SK-N-SH treated with all-trans-retinoic acid at 6 μM for 48 hours (cell line): ENCODE data around the gene WDR18.

Source experiments
- ATAC-seq: fragments of 200-7000 bp; cut with Tn5 transposase; 3 replicates; pipeline ENCODE4 v1.9.1; 2020; ENCODE audit warnings: mild to moderate bottlenecking, moderate library complexity
- ARNTL ChIP-seq: fragments of 450-650 bp; formaldehyde crosslinking; IDR thresholded peaks from 2 replicates; pipeline ENCODE4 v1.5.0; 2020; ENCODE audit warnings: low read depth, mild to moderate bottlenecking, moderate library complexity, borderline replicate concordance
- BACH2 ChIP-seq: fragments of 250-450 bp; sonication (Bioruptor Pico); IDR thresholded peaks from 2 replicates; pipeline ENCODE4 v1.9.0; 2021; ENCODE audit warnings: mild to moderate bottlenecking, borderline replicate concordance
- CSDC2 ChIP-seq: fragments of 250-450 bp; sonication (Bioruptor Pico); IDR thresholded peaks from 2 replicates; pipeline ENCODE4 v1.5.0; 2020; ENCODE audit warnings: mild to moderate bottlenecking, moderate library complexity
- ESRRG ChIP-seq: fragments of 250-450 bp; sonication (Bioruptor Pico); IDR thresholded peaks from 2 replicates; pipeline ENCODE4 v1.6.1; 2021; ENCODE audit warnings: mild to moderate bottlenecking
- GLIS3 ChIP-seq: fragments of 250-450 bp; sonication (Bioruptor Pico); IDR thresholded peaks from 2 replicates; pipeline ENCODE4 v1.5.0; 2020; ENCODE audit warnings: mild to moderate bottlenecking, moderate library complexity
- OSR1 ChIP-seq: fragments of 250-450 bp; sonication (Bioruptor Pico); IDR thresholded peaks from 2 replicates; pipeline ENCODE4 v1.8.0; 2022; ENCODE audit warnings: moderate library complexity, mild to moderate bottlenecking, inconsistent platforms
- PPARA ChIP-seq: fragments of 250-450 bp; sonication (Bioruptor Pico); IDR thresholded peaks from 2 replicates; pipeline ENCODE4 v1.5.0; 2020; ENCODE audit warnings: mild to moderate bottlenecking, borderline replicate concordance
- RARB ChIP-seq: fragments of 250-450 bp; sonication (Bioruptor Pico); IDR thresholded peaks from 2 replicates; pipeline ENCODE4 v1.8.0; 2021; ENCODE audit warnings: mild to moderate bottlenecking, moderate library complexity
- SNAI2 ChIP-seq: fragments of 250-450 bp; sonication (Bioruptor Pico); IDR thresholded peaks from 2 replicates; pipeline ENCODE4 v1.5.0; 2020; ENCODE audit warnings: mild to moderate bottlenecking, moderate library complexity
- TCF4 ChIP-seq: fragments of 250-450 bp; sonication (Bioruptor Pico); IDR thresholded peaks from 2 replicates; pipeline ENCODE4 v1.8.0; 2021; ENCODE audit warnings: mild to moderate bottlenecking, moderate library complexity, borderline replicate concordance
- TOX ChIP-seq: fragments of 250-450 bp; sonication (Bioruptor Pico); IDR thresholded peaks from 2 replicates; pipeline ENCODE4 v1.8.0; 2021; ENCODE audit warnings: mild to moderate bottlenecking, moderate library complexity, borderline replicate concordance
- ZFP3 ChIP-seq: fragments of 250-450 bp; sonication (Bioruptor Pico); IDR thresholded peaks from 2 replicates; pipeline ENCODE4 v1.5.0; 2020; ENCODE audit warnings: mild to moderate bottlenecking, moderate library complexity
- ZFP30 ChIP-seq: fragments of 450-650 bp; formaldehyde crosslinking; IDR thresholded peaks from 2 replicates; pipeline ENCODE4 v1.5.0; 2022; ENCODE audit warnings: mild to moderate bottlenecking, moderate library complexity
- ZNF565 ChIP-seq: fragments of 450-650 bp; formaldehyde crosslinking; conservative IDR thresholded peaks from 2 replicates; pipeline ENCODE4 v1.5.0; 2020; ENCODE audit warnings: low read depth, mild to moderate bottlenecking, moderate library complexity
- ZNF70 ChIP-seq: fragments of 450-650 bp; formaldehyde crosslinking; IDR thresholded peaks from 2 replicates; pipeline ENCODE4 v1.5.0; 2020; ENCODE audit warnings: mild to moderate bottlenecking, moderate library complexity
- ZNF8 ChIP-seq: fragments of 450-650 bp; formaldehyde crosslinking; IDR thresholded peaks from 2 replicates; pipeline ENCODE4 v1.5.0; 2020; ENCODE audit warnings: mild to moderate bottlenecking, moderate library complexity
- TF ChIP-seq, protein P1 (sequence below): fragments of 250-450 bp; sonication (Bioruptor Pico); IDR thresholded peaks from 2 replicates; pipeline ENCODE4 v1.8.0; 2021; ENCODE audit warnings: low read depth, mild to moderate bottlenecking, moderate library complexity, borderline replicate concordance
- TF ChIP-seq, protein P2 (sequence below): fragments of 250-450 bp; sonication (Bioruptor Pico); IDR thresholded peaks from 2 replicates; pipeline ENCODE4 v1.5.1; 2020; ENCODE audit warnings: low read depth, mild to moderate bottlenecking, moderate library complexity
- TF ChIP-seq, protein P3 (sequence below): fragments of 250-450 bp; sonication (Bioruptor Pico); IDR thresholded peaks from 2 replicates; pipeline ENCODE4 v1.5.0; 2020; ENCODE audit warnings: mild to moderate bottlenecking, moderate library complexity
- TF ChIP-seq, protein P4 (sequence below): fragments of 250-450 bp; sonication (Bioruptor Pico); IDR thresholded peaks from 2 replicates; pipeline ENCODE4 v1.5.1; 2021; ENCODE audit warnings: mild to moderate bottlenecking, moderate library complexity
- TF ChIP-seq, protein P5 (sequence below): fragments of 250-450 bp; sonication (Bioruptor Pico); IDR thresholded peaks from 2 replicates; pipeline ENCODE4 v1.8.0; 2020; ENCODE audit warnings: mild to moderate bottlenecking, moderate library complexity, borderline replicate concordance

The WDR18 gene

DNA sequence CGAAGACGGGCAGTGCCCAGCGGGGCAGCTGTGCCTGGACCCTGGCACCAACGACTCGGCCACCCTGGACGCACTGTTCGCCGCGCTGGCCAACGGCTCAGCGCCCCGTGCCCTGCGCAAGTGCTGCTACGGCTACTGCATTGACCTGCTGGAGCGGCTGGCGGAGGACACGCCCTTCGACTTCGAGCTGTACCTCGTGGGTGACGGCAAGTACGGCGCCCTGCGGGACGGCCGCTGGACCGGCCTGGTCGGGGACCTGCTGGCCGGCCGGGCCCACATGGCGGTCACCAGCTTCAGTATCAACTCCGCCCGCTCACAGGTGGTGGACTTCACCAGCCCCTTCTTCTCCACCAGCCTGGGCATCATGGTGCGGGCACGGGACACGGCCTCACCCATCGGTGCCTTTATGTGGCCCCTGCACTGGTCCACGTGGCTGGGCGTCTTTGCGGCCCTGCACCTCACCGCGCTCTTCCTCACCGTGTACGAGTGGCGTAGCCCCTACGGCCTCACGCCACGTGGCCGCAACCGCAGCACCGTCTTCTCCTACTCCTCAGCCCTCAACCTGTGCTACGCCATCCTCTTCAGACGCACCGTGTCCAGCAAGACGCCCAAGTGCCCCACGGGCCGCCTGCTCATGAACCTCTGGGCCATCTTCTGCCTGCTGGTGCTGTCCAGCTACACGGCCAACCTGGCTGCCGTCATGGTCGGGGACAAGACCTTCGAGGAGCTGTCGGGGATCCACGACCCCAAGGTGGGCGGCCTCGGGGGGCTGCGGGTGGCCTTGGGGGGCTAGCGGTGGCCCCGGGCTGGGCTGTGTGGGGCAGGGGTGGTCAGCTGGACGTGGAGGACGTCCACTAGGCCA, 20.9 kb downstream of the WDR18 start:
- ATAC-seq: no peak
- TF ChIP-seq PPARA (no peak), BACH2 (CRISPR knock-in tag) (no peak)
- TF ChIP-seq, protein P1, sequence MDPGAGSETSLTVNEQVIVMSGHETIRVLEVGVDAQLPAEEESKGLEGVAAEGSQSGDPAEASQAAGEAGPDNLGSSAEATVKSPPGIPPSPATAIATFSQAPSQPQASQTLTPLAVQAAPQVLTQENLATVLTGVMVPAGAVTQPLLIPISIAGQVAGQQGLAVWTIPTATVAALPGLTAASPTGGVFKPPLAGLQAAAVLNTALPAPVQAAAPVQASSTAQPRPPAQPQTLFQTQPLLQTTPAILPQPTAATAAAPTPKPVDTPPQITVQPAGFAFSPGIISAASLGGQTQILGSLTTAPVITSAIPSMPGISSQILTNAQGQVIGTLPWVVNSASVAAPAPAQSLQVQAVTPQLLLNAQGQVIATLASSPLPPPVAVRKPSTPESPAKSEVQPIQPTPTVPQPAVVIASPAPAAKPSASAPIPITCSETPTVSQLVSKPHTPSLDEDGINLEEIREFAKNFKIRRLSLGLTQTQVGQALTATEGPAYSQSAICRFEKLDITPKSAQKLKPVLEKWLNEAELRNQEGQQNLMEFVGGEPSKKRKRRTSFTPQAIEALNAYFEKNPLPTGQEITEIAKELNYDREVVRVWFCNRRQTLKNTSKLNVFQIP (CRISPR knock-in tag): no peak
- TF ChIP-seq, protein P2, sequence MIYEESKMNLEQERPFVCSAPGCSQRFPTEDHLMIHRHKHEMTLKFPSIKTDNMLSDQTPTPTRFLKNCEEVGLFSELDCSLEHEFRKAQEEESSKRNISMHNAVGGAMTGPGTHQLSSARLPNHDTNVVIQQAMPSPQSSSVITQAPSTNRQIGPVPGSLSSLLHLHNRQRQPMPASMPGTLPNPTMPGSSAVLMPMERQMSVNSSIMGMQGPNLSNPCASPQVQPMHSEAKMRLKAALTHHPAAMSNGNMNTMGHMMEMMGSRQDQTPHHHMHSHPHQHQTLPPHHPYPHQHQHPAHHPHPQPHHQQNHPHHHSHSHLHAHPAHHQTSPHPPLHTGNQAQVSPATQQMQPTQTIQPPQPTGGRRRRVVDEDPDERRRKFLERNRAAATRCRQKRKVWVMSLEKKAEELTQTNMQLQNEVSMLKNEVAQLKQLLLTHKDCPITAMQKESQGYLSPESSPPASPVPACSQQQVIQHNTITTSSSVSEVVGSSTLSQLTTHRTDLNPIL: no peak

DNA sequence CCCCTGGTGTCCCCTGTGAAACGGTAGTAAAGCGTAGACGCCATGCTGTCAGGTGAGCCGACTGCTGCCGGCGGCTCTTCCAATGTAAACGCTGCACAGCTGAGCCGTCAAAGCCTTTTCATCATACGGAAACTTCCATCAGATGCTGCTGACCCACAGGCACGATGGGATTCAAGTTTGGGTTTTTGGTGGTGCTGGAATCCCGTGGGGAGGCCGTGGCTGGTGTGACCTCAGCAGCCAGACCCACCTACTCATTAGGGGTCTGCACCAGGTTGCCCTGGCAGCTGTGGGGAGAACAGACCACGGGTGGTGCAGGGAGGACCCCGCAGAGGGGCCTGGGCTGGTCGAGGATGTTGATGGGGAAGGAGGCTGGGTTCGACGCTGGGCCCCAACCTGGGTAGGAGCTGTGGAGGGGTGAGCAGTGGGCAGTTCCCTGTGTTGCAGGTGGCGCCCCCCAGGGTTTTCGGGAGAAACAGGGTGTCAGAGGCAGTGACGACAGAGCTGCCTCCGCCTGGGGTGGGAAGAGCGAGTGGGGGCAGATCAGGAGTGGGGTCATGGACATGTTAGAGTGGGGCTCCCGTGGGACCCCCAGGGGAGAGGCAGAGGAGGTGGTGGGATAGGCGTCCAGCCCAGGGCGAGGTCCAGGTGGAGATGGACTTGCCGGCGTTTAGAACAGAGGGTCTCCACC, 22.7 kb downstream of the WDR18 start:
- TF ChIP-seq ZFP30 (CRISPR knock-in tag) (no peak), ZFP3 (CRISPR knock-in tag) (no peak), OSR1 (no peak), ZNF565 (CRISPR knock-in tag) (no peak), RARB (no peak), ZNF70 (CRISPR knock-in tag) (no peak), ZNF8 (CRISPR knock-in tag) (no peak), SNAI2 (CRISPR knock-in tag) (no peak), ESRRG (CRISPR knock-in tag) (no peak), TCF4 (no peak), GLIS3 (CRISPR knock-in tag) (no peak)
- TF ChIP-seq, protein P3, sequence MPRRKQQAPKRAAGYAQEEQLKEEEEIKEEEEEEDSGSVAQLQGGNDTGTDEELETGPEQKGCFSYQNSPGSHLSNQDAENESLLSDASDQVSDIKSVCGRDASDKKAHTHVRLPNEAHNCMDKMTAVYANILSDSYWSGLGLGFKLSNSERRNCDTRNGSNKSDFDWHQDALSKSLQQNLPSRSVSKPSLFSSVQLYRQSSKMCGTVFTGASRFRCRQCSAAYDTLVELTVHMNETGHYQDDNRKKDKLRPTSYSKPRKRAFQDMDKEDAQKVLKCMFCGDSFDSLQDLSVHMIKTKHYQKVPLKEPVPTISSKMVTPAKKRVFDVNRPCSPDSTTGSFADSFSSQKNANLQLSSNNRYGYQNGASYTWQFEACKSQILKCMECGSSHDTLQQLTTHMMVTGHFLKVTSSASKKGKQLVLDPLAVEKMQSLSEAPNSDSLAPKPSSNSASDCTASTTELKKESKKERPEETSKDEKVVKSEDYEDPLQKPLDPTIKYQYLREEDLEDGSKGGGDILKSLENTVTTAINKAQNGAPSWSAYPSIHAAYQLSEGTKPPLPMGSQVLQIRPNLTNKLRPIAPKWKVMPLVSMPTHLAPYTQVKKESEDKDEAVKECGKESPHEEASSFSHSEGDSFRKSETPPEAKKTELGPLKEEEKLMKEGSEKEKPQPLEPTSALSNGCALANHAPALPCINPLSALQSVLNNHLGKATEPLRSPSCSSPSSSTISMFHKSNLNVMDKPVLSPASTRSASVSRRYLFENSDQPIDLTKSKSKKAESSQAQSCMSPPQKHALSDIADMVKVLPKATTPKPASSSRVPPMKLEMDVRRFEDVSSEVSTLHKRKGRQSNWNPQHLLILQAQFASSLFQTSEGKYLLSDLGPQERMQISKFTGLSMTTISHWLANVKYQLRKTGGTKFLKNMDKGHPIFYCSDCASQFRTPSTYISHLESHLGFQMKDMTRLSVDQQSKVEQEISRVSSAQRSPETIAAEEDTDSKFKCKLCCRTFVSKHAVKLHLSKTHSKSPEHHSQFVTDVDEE (CRISPR knock-in tag): no peak
- TF ChIP-seq, protein P4, sequence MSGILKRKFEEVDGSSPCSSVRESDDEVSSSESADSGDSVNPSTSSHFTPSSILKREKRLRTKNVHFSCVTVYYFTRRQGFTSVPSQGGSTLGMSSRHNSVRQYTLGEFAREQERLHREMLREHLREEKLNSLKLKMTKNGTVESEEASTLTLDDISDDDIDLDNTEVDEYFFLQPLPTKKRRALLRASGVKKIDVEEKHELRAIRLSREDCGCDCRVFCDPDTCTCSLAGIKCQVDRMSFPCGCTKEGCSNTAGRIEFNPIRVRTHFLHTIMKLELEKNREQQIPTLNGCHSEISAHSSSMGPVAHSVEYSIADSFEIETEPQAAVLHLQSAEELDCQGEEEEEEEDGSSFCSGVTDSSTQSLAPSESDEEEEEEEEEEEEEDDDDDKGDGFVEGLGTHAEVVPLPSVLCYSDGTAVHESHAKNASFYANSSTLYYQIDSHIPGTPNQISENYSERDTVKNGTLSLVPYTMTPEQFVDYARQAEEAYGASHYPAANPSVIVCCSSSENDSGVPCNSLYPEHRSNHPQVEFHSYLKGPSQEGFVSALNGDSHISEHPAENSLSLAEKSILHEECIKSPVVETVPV (CRISPR knock-in tag): no peak
- no peak for ATAC-seq

DNA sequence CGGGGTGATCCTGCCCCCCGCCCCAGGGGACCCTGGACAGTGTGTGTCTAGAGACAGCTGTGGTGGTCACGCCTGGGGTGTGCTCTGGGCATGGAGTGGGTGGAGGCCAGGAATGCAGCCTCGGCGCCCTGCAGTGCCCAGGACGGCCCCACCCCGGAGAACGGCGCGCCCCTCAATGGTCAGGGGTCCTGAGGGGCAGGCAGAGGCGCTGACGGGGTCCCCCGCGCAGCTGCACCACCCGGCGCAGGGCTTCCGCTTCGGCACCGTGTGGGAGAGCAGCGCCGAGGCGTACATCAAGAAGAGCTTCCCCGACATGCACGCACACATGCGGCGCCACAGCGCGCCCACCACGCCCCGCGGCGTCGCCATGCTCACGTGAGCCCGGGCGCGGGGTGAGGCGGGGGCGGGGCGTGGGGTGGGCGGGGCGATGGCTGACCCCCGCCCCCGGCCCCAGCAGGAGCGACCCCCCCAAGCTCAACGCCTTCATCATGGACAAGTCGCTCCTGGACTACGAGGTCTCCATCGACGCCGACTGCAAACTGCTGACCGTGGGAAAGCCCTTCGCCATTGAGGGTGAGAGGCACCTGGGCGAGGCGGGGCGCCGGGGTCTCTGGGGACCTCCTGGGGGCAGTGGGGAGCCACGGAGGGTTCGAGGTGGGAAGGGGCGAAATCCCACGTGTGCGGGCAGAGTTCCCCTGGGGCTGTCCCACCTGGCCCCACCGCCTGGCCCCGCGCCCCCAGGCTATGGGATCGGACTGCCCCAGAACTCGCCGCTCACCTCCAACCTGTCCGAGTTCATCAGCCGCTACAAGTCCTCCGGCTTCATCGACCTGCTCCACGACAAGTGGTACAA, 23.5 kb downstream of the WDR18 start:
- ATAC-seq: no peak

More for the DNA sequence above, 23.5 kb downstream of the WDR18 start:
- TF ChIP-seq ARNTL: no peak
- TF ChIP-seq OSR1: no peak
- no peak for TF ChIP-seq SNAI2 (CRISPR knock-in tag)
- TF ChIP-seq, protein P4 (CRISPR knock-in tag): no peak
- TF ChIP-seq, protein P1 (CRISPR knock-in tag): no peak
- TF ChIP-seq TOX: no peak
- TF ChIP-seq, protein P5, sequence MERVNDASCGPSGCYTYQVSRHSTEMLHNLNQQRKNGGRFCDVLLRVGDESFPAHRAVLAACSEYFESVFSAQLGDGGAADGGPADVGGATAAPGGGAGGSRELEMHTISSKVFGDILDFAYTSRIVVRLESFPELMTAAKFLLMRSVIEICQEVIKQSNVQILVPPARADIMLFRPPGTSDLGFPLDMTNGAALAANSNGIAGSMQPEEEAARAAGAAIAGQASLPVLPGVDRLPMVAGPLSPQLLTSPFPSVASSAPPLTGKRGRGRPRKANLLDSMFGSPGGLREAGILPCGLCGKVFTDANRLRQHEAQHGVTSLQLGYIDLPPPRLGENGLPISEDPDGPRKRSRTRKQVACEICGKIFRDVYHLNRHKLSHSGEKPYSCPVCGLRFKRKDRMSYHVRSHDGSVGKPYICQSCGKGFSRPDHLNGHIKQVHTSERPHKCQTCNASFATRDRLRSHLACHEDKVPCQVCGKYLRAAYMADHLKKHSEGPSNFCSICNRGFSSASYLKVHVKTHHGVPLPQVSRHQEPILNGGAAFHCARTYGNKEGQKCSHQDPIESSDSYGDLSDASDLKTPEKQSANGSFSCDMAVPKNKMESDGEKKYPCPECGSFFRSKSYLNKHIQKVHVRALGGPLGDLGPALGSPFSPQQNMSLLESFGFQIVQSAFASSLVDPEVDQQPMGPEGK (CRISPR knock-in tag): no peak
- TF ChIP-seq ZFP3 (CRISPR knock-in tag): no peak
- TF ChIP-seq CSDC2 (CRISPR knock-in tag): no peak
- no peak for TF ChIP-seq ZNF70 (CRISPR knock-in tag)
- TF ChIP-seq ZNF565 (CRISPR knock-in tag): no peak
- no peak for TF ChIP-seq ESRRG (CRISPR knock-in tag)
- TF ChIP-seq TCF4: no peak
